ENCODE measurements around the gene TSPAN33. TPM values are rescaled to one million over a fixed set of nuclear protein-coding genes. Genes with fewer than 3 reads are reported as not detected.
A peak's percentile ranks its signal among the peaks of the same experiment; 100 is the strongest.

The TSPAN33 gene
- total RNA-seq, 1 donor from 2014 or later: 6.2 TPM

DNA sequence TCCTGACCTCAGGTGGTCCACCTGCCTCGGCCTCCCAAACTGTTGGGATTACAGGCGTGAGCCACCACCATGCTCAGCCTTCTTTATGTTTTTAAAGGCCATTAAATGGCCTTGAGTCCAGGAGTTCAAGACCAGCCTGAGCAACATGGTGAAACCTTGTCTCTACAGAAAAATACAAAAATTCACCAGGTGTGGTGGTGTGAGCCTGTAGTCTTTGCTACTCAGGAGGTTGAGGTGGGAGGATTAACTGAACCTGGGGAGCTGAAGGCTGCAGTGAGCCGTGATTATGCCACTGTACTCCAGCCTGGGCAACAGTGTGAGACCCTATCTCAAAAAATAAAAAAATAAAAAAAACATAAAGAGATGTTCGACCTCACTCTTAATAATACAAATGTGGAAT lies 54.9 kb downstream of the TSPAN33 start:
- TF ChIP-seq CTCF (IDR thresholded peaks at IDR 0.05): no peak
- Histone ChIP-seq H3K4me3 (no peak overlapping the region), H3K4me1 (no peaks in the 10 kb centered on the region), H3K27me3 (no peaks in the 10 kb centered on the region), H3K36me3 (no peaks in the 10 kb centered on the region), H3K9me3 (no peaks in the 10 kb centered on the region), H3K27ac (no peak overlapping the region)
- no peak for ATAC-seq
- intact Hi-C loops (cut with DNase I): no loop called here
- DNase-seq: no peak

DNA sequence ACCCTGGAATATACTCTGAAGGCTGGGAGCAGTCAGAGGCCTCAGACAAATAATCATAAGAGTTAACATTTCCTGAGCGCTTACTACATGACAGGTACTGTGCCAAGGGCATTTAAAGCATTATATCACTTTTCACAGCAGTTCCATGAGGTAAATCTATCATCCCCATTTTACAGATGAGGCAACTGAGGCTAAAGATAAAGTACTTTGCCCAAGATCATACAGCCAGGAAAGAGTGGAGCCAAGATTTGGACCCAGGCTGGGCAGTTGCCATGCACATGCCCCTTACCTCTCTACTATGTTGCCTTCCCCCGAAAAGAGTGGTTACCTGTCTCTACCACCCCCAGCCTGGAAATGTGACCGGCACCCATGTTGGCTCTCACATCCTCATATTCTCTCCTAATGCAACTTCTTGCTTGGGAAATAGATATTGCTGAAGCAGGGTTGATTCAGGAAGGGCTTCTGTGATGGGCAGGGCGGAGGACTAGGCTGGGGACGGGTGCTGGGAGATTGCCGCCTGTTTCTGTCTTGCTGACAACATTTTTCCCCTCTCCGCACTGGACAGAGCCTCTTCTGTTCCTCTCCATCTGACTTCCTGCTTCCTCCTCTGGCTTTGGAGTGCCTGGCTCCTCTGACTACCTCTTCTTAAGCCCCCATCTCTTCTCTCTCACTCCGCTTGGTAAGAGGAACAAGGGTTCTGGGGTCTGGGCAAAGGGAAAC lies 57.7 kb downstream of the TSPAN33 start:
- no peak for TF ChIP-seq CTCF (IDR thresholded peaks at IDR 0.05)
- peak; percentile 65 for ATAC-seq
- no peaks in the 10 kb centered on the region for H3K9me3 ChIP-seq
- H3K4me1 ChIP-seq: no peaks in the 10 kb centered on the region
- no peaks in the 10 kb centered on the region for H3K27me3 ChIP-seq
- no peak overlapping the region for H3K4me3 ChIP-seq
- no peak for DNase-seq
- no peaks in the 10 kb centered on the region for H3K36me3 ChIP-seq
- H3K27ac ChIP-seq: no peak overlapping the region
- intact Hi-C loops (cut with DNase I): no loop called here

GRCh38 chr7:129203050-129203741 lies 58.7 kb downstream of the TSPAN33 start:
- no peaks in the 10 kb centered on the region for H3K36me3 ChIP-seq
- peak; percentile 15 for ATAC-seq
- no peak for DNase-seq

GRCh38 chr7:129205126-129205818 lies 60.8 kb downstream of the TSPAN33 start:
- no peak for TF ChIP-seq CTCF (IDR thresholded peaks at IDR 0.05)
- Histone ChIP-seq H3K9me3 (no peaks in the 10 kb centered on the region), H3K36me3 (no peaks in the 10 kb centered on the region), H3K27me3 (no peaks in the 10 kb centered on the region), H3K4me3 (no peak overlapping the region), H3K27ac (no peak overlapping the region), H3K4me1 (no peaks in the 10 kb centered on the region)
- intact Hi-C loops (cut with DNase I): no loop called here
- DNase-seq (no peak), ATAC-seq (no peak)

More at GRCh38 chr7:129203050-129203741, 58.7 kb downstream of the TSPAN33 start:
- Histone ChIP-seq H3K4me3 (no peak overlapping the region), H3K9me3 (no peaks in the 10 kb centered on the region), H3K4me1 (no peaks in the 10 kb centered on the region), H3K27ac (no peak overlapping the region), H3K27me3 (no peaks in the 10 kb centered on the region)
- intact Hi-C loops (cut with DNase I): no loop called here
- no peak for TF ChIP-seq CTCF (IDR thresholded peaks at IDR 0.05)

DNA sequence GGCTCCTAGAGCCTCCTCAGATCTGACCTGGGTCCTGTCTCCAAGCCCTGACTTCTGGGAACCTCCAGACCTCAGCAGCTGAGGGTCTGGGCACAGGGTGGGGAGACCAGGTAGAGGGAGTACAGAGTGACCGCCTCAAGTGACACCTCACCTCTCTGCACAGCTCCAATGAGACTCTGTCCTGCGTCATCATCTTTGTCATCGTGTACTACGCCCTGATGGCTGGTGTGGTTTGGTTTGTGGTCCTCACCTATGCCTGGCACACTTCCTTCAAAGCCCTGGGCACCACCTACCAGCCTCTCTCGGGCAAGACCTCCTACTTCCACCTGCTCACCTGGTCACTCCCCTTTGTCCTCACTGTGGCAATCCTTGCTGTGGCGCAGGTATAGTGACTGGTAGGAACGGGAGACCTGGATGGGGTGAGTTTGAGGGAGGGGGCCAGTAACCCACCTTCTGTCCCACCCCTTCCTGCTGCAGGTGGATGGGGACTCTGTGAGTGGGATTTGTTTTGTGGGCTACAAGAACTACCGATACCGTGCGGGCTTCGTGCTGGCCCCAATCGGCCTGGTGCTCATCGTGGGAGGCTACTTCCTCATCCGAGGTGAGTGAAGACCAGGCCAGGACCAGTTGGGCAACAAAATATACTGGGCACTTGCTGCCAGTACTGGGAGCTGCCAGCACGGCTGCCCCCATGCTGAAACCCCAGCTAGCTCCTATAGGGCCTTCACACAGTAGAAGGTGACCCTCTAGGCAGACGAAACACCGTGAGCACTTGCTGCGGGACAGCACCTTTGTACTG lies 61.7 kb downstream of the TSPAN33 start:
- Histone ChIP-seq H3K4me3 (no peak overlapping the region), H3K36me3 (no peaks in the 10 kb centered on the region), H3K27ac (no peak overlapping the region), H3K4me1 (no peaks in the 10 kb centered on the region), H3K9me3 (no peaks in the 10 kb centered on the region), H3K27me3 (no peaks in the 10 kb centered on the region)
- no peak for TF ChIP-seq CTCF (IDR thresholded peaks at IDR 0.05)
- peak; percentile 34 for ATAC-seq
- DNase-seq: no peak
- intact Hi-C loops (cut with DNase I): no loop called here
